H1 (cell line): Measurements from ENCODE around the gene DDB1. TPM values are rescaled to one million over a fixed set of nuclear protein-coding genes. Genes with fewer than 3 reads are reported as not detected.

Experiments used
- CTCF ChIA-PET: fragments of 300-600 bp; sonication (Branson Sonifier 250); formaldehyde crosslinking; loops from one replicate; lab custom pipeline; 2021; ENCODE audit not compliant: partially characterized antibody; lab: Charles Lee
- POLR2A ChIA-PET: fragments of 300-600 bp; sonication (Branson Sonifier 250); formaldehyde crosslinking; loops from one replicate; lab custom pipeline; 2021; ENCODE audit warnings: inconsistent platforms; ENCODE audit not compliant: partially characterized antibody; lab: Charles Lee
- DNase-seq, 2 experiments: peaks; one replicate each; pipeline versions ENCODE4 v3.0.0 to v3.0.0-alpha.2; 2010 to 2022; ENCODE audit warnings: low spot score in 2 of 2, low read depth in 1 of 2, mixed read lengths in 1 of 2
- FAIRE-seq: peaks from 2 replicates; lab custom pipeline; 2011; peaks lifted over from hg19 to GRCh38; lab: Jason Lieb, UNC
- H2AFZ ChIP-seq: 2 replicates; pipeline ENCODE4 v1.8.1; 2012; ENCODE audit warnings: low read length, inconsistent platforms
- H2AK5ac ChIP-seq: 2 replicates; pipeline ENCODE4 v1.6.1; 2013; ENCODE audit warnings: low read depth, low read length
- H2BK120ac ChIP-seq: replicated peaks from 2 replicates; pipeline ENCODE3; 2013; ENCODE audit warnings: low read depth, low read length, inconsistent platforms
- H2BK12ac ChIP-seq: 2 replicates; pipeline ENCODE4 v1.6.1; 2013; ENCODE audit warnings: low read depth, low read length
- H2BK15ac ChIP-seq: 2 replicates; pipeline ENCODE4 v1.6.1; 2013; ENCODE audit warnings: low read length
- H2BK20ac ChIP-seq: 2 replicates; pipeline ENCODE4 v1.6.1; 2013; ENCODE audit warnings: low read length
- H2BK5ac ChIP-seq: 2 replicates; pipeline ENCODE4 v1.6.1; 2013; ENCODE audit warnings: low read depth, low read length
- H3K14ac ChIP-seq: 2 replicates; pipeline ENCODE4 v1.6.1; 2013; ENCODE audit warnings: inconsistent platforms; ENCODE audit not compliant: insufficient read length
- H3K18ac ChIP-seq: 2 replicates; pipeline ENCODE4 v1.6.1; 2013; ENCODE audit warnings: low read length; ENCODE audit errors: extremely low read depth
- H3K23ac ChIP-seq: 2 replicates; pipeline ENCODE4 v1.6.1; 2013; ENCODE audit warnings: inconsistent platforms; ENCODE audit not compliant: insufficient read length
- H3K23me2 ChIP-seq: 2 replicates; pipeline ENCODE4 v1.6.1; 2013; ENCODE audit warnings: low read depth, low read length
- H3K27ac ChIP-seq: 2 replicates; pipeline ENCODE4 v1.6.1; 2011; ENCODE audit warnings: low read depth, low read length, inconsistent platforms
- H3K27me3 ChIP-seq, 4 experiments: replicated peaks in 1 of 4; 1 replicate in 1 of 4; 2 replicates in 3 of 4; pipeline versions ENCODE4 v1.6.1 to v1.8.1; 2011 to 2013; ENCODE audit warnings: low read length in 3 of 4, mild to moderate bottlenecking in 3 of 4, inconsistent platforms in 2 of 4, mixed read lengths in 2 of 4, moderate library complexity in 1 of 4; ENCODE audit not compliant: control insufficient read depth in 3 of 4, insufficient read depth in 3 of 4; ENCODE audit errors: extremely low read depth in 1 of 4
- H3K36me3 ChIP-seq, 4 experiments: 2 replicates each; pipeline versions ENCODE4 v1.6.1 to v1.8.1; 2011 to 2013; ENCODE audit warnings: mild to moderate bottlenecking in 4 of 4, low read length in 3 of 4, moderate library complexity in 2 of 4, control low read depth in 1 of 4, inconsistent platforms in 1 of 4; ENCODE audit not compliant: insufficient read depth in 4 of 4, control insufficient read depth in 2 of 4
- H3K4ac ChIP-seq: replicated peaks from 2 replicates; pipeline ENCODE3; 2013; ENCODE audit warnings: low read length, low read depth, mixed read lengths, inconsistent platforms; ENCODE audit not compliant: insufficient read length
- H3K4me1 ChIP-seq, 4 experiments: replicated peaks in 1 of 4; 1 replicate in 1 of 4; 2 replicates in 3 of 4; pipeline versions ENCODE4 v1.6.1 to v1.8.1; 2011 to 2013; ENCODE audit warnings: low read length in 3 of 4, inconsistent platforms in 2 of 4, mixed read lengths in 1 of 4; ENCODE audit not compliant: insufficient read depth in 4 of 4, control insufficient read depth in 3 of 4
- H3K4me2 ChIP-seq, 2 experiments: 2 replicates each; pipeline versions ENCODE4 v1.6.1 to v1.8.1; 2011 to 2013; ENCODE audit warnings: low read depth in 2 of 2, low read length in 2 of 2, control low read depth in 1 of 2, inconsistent platforms in 1 of 2, mild to moderate bottlenecking in 1 of 2; ENCODE audit not compliant: insufficient read depth in 1 of 2
- H3K4me3 ChIP-seq, 4 experiments: fragments of 200-600, 300-600 bp in 1 of 4; sonication (generic), shearing (Covaris generic), sonication (Bioruptor Twin) in 1 of 4; 2 replicates each; pipeline versions ENCODE4 v1.5.1 to v1.8.1; 2011 to 2016; ENCODE audit warnings: low read length in 4 of 4, low read depth in 3 of 4, control low read depth in 2 of 4, inconsistent platforms in 2 of 4, mild to moderate bottlenecking in 2 of 4, mixed read lengths in 1 of 4, moderate library complexity in 1 of 4; ENCODE audit not compliant: insufficient read depth in 2 of 4; ENCODE audit errors: extremely low read depth in 1 of 4
- H3K56ac ChIP-seq: replicated peaks from 2 replicates; pipeline ENCODE3; 2013; ENCODE audit warnings: low read depth, mild to moderate bottlenecking, mixed read lengths, low read length, inconsistent platforms; ENCODE audit not compliant: insufficient read length
- H3K79me1 ChIP-seq: 2 replicates; pipeline ENCODE4 v1.6.1; 2013; ENCODE audit warnings: low read depth, low read length, control low read depth
- H3K79me2 ChIP-seq, 2 experiments: 2 replicates each; pipeline versions ENCODE4 v1.6.1 to v1.8.1; 2012 to 2013; ENCODE audit warnings: low read length in 2 of 2, mild to moderate bottlenecking in 2 of 2, inconsistent platforms in 1 of 2; ENCODE audit not compliant: insufficient read depth in 2 of 2, control insufficient read depth in 1 of 2
- H3K9ac ChIP-seq, 4 experiments: replicated peaks in 1 of 4; 1 replicate in 1 of 4; 2 replicates in 3 of 4; pipeline versions ENCODE4 v1.6.1 to v1.8.1; 2011 to 2013; ENCODE audit warnings: low read depth in 3 of 4, low read length in 3 of 4, control low read depth in 2 of 4, mild to moderate bottlenecking in 2 of 4, moderate library complexity in 2 of 4, inconsistent platforms in 1 of 4; ENCODE audit errors: extremely low read depth in 1 of 4
- H3K9me3 ChIP-seq, 2 experiments: 2 replicates each; pipeline versions ENCODE4 v1.6.1 to v1.8.1; 2012 to 2013; ENCODE audit warnings: mild to moderate bottlenecking in 2 of 2, moderate library complexity in 2 of 2, control low read depth in 1 of 2, inconsistent platforms in 1 of 2, low read depth in 1 of 2, low read length in 1 of 2, mixed read lengths in 1 of 2; ENCODE audit not compliant: insufficient read depth in 2 of 2
- H4K20me1 ChIP-seq, 2 experiments: replicated peaks in 1 of 2; 2 replicates each; pipeline versions ENCODE3 to v1.8.1; 2011 to 2013; ENCODE audit warnings: inconsistent platforms in 2 of 2, low read length in 2 of 2, mild to moderate bottlenecking in 1 of 2; ENCODE audit not compliant: insufficient read depth in 2 of 2, control insufficient read depth in 1 of 2
- H4K5ac ChIP-seq: 2 replicates; pipeline ENCODE4 v1.6.1; 2013; ENCODE audit warnings: low read length, low read depth, mixed read lengths, inconsistent platforms; ENCODE audit not compliant: insufficient read length
- H4K8ac ChIP-seq: 2 replicates; pipeline ENCODE4 v1.8.0; 2013; ENCODE audit warnings: mild to moderate bottlenecking, moderate library complexity, low read length, inconsistent platforms; ENCODE audit not compliant: insufficient read depth; ENCODE audit errors: extremely low read depth
- H4K91ac ChIP-seq: replicated peaks from 2 replicates; pipeline ENCODE3; 2013; ENCODE audit warnings: low read length, mixed read lengths, inconsistent platforms; ENCODE audit not compliant: insufficient read length
- ASH2L ChIP-seq: fragments of 200-600, 300-600 bp; sonication (generic); IDR thresholded peaks from one replicate; pipeline ENCODE4 v1.7.1; 2017; ENCODE audit warnings: low read length
- BACH1 ChIP-seq: IDR thresholded peaks from 2 replicates; pipeline ENCODE4 v1.6.1; 2012; ENCODE audit warnings: low read length, improper control_type of control experiment
- BCL11A ChIP-seq, 2 experiments: IDR thresholded peaks; one replicate each; pipeline ENCODE4 v1.6.1; 2011; ENCODE audit warnings: low read depth in 2 of 2, low read length in 2 of 2, mild to moderate bottlenecking in 2 of 2
- CBX8 ChIP-seq: fragments of 300-800, 300-1000 bp; sonication (generic); IDR thresholded peaks from 2 replicates; pipeline ENCODE4 v1.7.1; 2016; ENCODE audit warnings: low read depth, low read length, borderline replicate concordance
- EGR1 ChIP-seq: IDR thresholded peaks from 2 replicates; pipeline ENCODE4 v1.6.1; 2011; ENCODE audit warnings: low read depth, low read length, borderline replicate concordance
- FOSL1 ChIP-seq: IDR thresholded peaks from 2 replicates; pipeline ENCODE4 v1.6.1; 2011; ENCODE audit warnings: mild to moderate bottlenecking, low read depth, low read length, moderate library complexity; ENCODE audit not compliant: insufficient read depth
- NRF1 ChIP-seq: IDR thresholded peaks from 2 replicates; pipeline ENCODE4 v1.6.1; 2011; ENCODE audit warnings: mild to moderate bottlenecking, low read depth, low read length, improper control_type of control experiment
- PHF8 ChIP-seq: fragments of 200-600 bp; sonication (generic); conservative IDR thresholded peaks from 2 replicates; pipeline ENCODE4 v1.7.1; 2012; ENCODE audit warnings: low read depth, mild to moderate bottlenecking, inconsistent platforms, low read length, moderate library complexity
- POLR2A ChIP-seq, 2 experiments: IDR thresholded peaks; 1 replicate in 1 of 2; 2 replicates in 1 of 2; pipeline ENCODE4 v1.6.1; 2011; ENCODE audit warnings: low read depth in 2 of 2, low read length in 2 of 2, mild to moderate bottlenecking in 2 of 2; ENCODE audit errors: control extremely low read depth in 1 of 2
- POLR2AphosphoS5 ChIP-seq: IDR thresholded peaks from 2 replicates; pipeline ENCODE4 v1.6.1; 2011; ENCODE audit warnings: low read depth, low read length
- POU5F1 ChIP-seq: IDR thresholded peaks from 2 replicates; pipeline ENCODE4 v1.6.1; 2011; ENCODE audit warnings: low read depth, mild to moderate bottlenecking, low read length, moderate library complexity
- RNF2 ChIP-seq: fragments of 200-900, 300-1000 bp; sonication (generic); IDR thresholded peaks from 2 replicates; pipeline ENCODE4 v1.7.1; 2016; ENCODE audit warnings: borderline replicate concordance, low read depth, mild to moderate bottlenecking, antibody characterized with exemption, low read length; ENCODE audit not compliant: poor library complexity, severe bottlenecking; ENCODE audit errors: missing control alignments
- RXRA ChIP-seq: IDR thresholded peaks from 2 replicates; pipeline ENCODE4 v1.6.1; 2011; ENCODE audit warnings: low read depth, mild to moderate bottlenecking, low read length, moderate library complexity; ENCODE audit not compliant: insufficient read depth
- WGBS, 2 experiments: shearing (Covaris generic) in 1 of 2; methylation state at CpG; one replicate each; pipeline versions ENCODE4 v1.1.6 to v1.1.7; 2013 to 2015; ENCODE audit warnings: low lambda C conversion rate in 2 of 2, mixed read lengths in 2 of 2, inconsistent platforms in 1 of 2, low coverage in 1 of 2, missing lambda C conversion rate in 1 of 2; ENCODE audit not compliant: insufficient replicate concordance in 2 of 2, insufficient coverage in 1 of 2, insufficient read length in 1 of 2; ENCODE audit errors: extremely low coverage in 1 of 2, missing lambda C conversion rate in 1 of 2; 5-methylcytosine and 5-hydroxymethylcytosine counted together
- polyA plus RNA-seq, 7 experiments: library from polyadenylated mRNA; depleted of rRNA in 3 of 7; stranded (reverse) in 5 of 7; unstranded in 2 of 7; fragments of >200 nt in 5 of 7; fragments of 200-250 nt in 2 of 7; gene quantifications; 1 replicate in 5 of 7; 2 replicates in 1 of 7; 4 replicates in 1 of 7; pipeline versions ENCODE4 v1.2.1 to v1.2.3, GENCODE V29; 2011 to 2013; ENCODE audit warnings: missing spikeins in 2 of 7, mixed read lengths in 2 of 7
- total RNA-seq: library from RNA; stranded (reverse); fragmentation: NEBNext Ultra II Directional; extraction: Animal tissue kit (Norgen Biotek cat#: 25700); gene quantifications from 2 replicates; pipeline ENCODE4 v1.2.1, GENCODE V29; 2021

The DDB1 gene
- total and polyA plus RNA-seq, 2 of the 8 experiments (the other 6 are each of a cell fraction or from before 2014, with no cell fraction given), result 275 to 306 TPM

GRCh38 chr11:61307354-61307753 is 25.6 kb downstream of the DDB1 start:
- Histone ChIP-seq H3K9me3 (no peaks in the 10 kb centered on the region), H2AFZ (no peak overlapping the region), H3K23ac (no peak overlapping the region), H3K79me2 (no peaks in the 10 kb centered on the region), H2BK20ac (no peak overlapping the region), H3K4me1 (no peaks in the 10 kb centered on the region), H3K56ac (no peak overlapping the region), H3K4ac (no peak overlapping the region), H3K79me1 (no peaks in the 10 kb centered on the region; the same call in 1 of the 2 replicates), H4K20me1 (peaks cover 2 to 4% of the 10 kb centered on the region in 2 experiments), H3K36me3 (peaks cover 64 to 90% (median 85%) of the 10 kb centered on the region in 4 experiments), H3K14ac (no peak overlapping the region), H2BK12ac (no peak overlapping the region), H4K8ac (no peak overlapping the region), H4K5ac (no peak overlapping the region), H2AK5ac (no peak overlapping the region), H3K4me2 (no peak overlapping the region), H2BK15ac (no peak overlapping the region), H3K18ac (no peak overlapping the region), H2BK120ac (no peak overlapping the region), H3K23me2 (no peaks in the 10 kb centered on the region; the same call in 1 of the 2 replicates), H3K27me3 (no peaks in the 10 kb centered on the region), H3K4me3 (no peak overlapping the region), H2BK5ac (no peak overlapping the region), H3K9ac (no peak overlapping the region), H3K27ac (no peak overlapping the region), H4K91ac (no peak overlapping the region)
- FAIRE-seq, result no peak
- DNase-seq, result no peak
- POLR2A ChIA-PET, result interaction anchor here (1.6 kb wide), 1 partner anchor 10 kb away, joined by 5 read pairs; no protein-coding TSS in a partner anchor
- 95% methylated on average over 1 of the region's 1 CpG; no CpG with 5 or more reads in 1 of the 2 experiments for WGBS, 2 experiments
- CTCF ChIA-PET, result no interaction called here
- no peak for TF ChIP-seq NRF1
- no peak for TF ChIP-seq FOSL1
- no peak for TF ChIP-seq POLR2AphosphoS5
- no peak for TF ChIP-seq RNF2
- no peak for TF ChIP-seq PHF8
- no peak for TF ChIP-seq POU5F1
- TF ChIP-seq BACH1, result no peak
- no peak for TF ChIP-seq POLR2A (IDR thresholded peaks at IDR 0.05; ENCODE audit: control extremely low read depth in 1 of 2, low read depth in 2 of 2, low read length in 2 of 2)
- no peak for TF ChIP-seq ASH2L
- TF ChIP-seq CBX8, result no peak
- no peak for TF ChIP-seq EGR1
- TF ChIP-seq BCL11A (IDR thresholded peaks at IDR 0.05; ENCODE audit: low read depth in 2 of 2, low read length in 2 of 2), result no peak
- TF ChIP-seq RXRA, result no peak
